Measurements from ENCODE around the gene FBXW12. TPM values are rescaled to one million over a fixed set of nuclear protein-coding genes. Genes with fewer than 3 reads are reported as not detected.

The FBXW12 gene
- total RNA-seq, 1 experiment from 2014 or later = not detected

DNA sequence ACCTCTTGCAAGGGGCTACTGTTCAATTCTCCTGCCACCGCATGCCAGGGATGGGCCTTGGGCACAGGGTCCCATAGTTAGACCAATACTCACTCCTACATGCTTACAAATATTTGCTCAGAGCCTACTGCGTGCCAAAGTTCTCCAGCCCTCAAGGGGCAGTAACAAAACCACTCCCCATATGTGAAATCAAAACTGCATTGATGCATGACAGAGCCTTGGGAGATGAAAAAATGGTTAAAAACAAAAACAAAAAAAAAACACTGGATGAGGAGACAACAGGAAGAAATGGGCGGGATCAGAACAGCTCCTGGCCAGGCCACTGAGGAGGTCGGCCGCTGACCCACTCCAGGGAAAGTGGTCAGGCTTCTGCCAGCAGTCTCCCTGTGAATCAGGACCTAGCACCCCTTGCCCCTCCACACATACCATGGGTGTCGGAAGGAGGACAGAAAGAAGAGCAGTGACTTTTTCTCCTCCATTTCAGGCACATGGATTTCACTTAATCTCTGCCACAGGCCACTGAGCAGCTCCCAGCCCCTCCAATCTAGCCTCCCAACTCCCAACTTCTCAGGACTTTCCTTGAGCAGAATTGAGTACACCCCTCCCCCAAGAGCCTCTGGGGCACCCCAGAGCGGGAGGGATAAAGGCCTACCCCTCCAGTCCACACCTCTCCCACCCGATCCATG lies 55.1 kb downstream of the FBXW12 start:
- no peak for DNase-seq
- H4K20me1 ChIP-seq (ENCODE audit: low read length) = no peaks in the 10 kb centered on the region
- no peak overlapping the region for H3K27ac ChIP-seq (ENCODE audit: low read length)

DNA sequence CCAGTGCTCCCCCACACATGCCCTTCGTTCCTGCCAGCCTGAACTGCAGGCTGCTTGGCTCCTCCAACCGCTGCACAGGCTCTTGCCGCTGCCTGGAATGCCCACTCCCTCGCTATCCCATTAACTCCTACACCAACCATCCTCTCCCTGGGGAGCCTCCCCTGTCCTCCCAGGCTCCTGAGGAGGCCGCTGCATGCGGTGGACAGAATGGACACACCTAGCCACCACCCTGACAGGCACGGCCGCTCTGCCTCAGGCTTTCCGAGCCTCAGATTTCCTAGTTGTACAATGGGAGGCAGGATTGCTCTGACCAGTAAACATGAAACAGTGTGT lies 55.6 kb downstream of the FBXW12 start:
- Histone ChIP-seq H3K27ac (ENCODE audit: low read length) (no peak overlapping the region), H2AFZ (ENCODE audit: low read length) (no peak overlapping the region), H3K9ac (ENCODE audit: low read length) (no peak overlapping the region), H3K4me2 (ENCODE audit: low read length) (peak overlapping the region; percentile 98), H3K9me2 (replicated peaks; ENCODE audit: low read length) (no peaks in the 10 kb centered on the region), H3F3A (ENCODE audit: low read length, unreplicated experiment) (no peaks in the 10 kb centered on the region), H3K36me3 (ENCODE audit: low read depth, low read length) (no peaks in the 10 kb centered on the region; the same call in 1 of the 2 replicates), H3K27me3 (ENCODE audit: low read length) (no peaks in the 10 kb centered on the region), H4K20me1 (ENCODE audit: low read length) (no peaks in the 10 kb centered on the region), H3K4me3 (ENCODE audit: low read length) (no peak overlapping the region), H3K79me2 (ENCODE audit: low read length) (peaks cover 19% of the 10 kb centered on the region), H3K9me3 (ENCODE audit: low read length) (no peaks in the 10 kb centered on the region), H3K4me1 (ENCODE audit: insufficient read depth, low read length) (peaks cover 25% of the 10 kb centered on the region)
- ChIA-PET CTCF (no interaction called here), POLR2A (ENCODE audit: unreplicated experiment) (no interaction called here)
- no TSS peak for BruUV-seq (replicated peaks)
- intact Hi-C loops (cut with micrococcal nuclease) = no loop called here
- DNase-seq (no peak), ATAC-seq (no peak)
- TF ChIP-seq EZH2 (IDR thresholded peaks at IDR 0.05; ENCODE audit: low read length, unreplicated experiment) = no peak
- TF ChIP-seq, protein P1, sequence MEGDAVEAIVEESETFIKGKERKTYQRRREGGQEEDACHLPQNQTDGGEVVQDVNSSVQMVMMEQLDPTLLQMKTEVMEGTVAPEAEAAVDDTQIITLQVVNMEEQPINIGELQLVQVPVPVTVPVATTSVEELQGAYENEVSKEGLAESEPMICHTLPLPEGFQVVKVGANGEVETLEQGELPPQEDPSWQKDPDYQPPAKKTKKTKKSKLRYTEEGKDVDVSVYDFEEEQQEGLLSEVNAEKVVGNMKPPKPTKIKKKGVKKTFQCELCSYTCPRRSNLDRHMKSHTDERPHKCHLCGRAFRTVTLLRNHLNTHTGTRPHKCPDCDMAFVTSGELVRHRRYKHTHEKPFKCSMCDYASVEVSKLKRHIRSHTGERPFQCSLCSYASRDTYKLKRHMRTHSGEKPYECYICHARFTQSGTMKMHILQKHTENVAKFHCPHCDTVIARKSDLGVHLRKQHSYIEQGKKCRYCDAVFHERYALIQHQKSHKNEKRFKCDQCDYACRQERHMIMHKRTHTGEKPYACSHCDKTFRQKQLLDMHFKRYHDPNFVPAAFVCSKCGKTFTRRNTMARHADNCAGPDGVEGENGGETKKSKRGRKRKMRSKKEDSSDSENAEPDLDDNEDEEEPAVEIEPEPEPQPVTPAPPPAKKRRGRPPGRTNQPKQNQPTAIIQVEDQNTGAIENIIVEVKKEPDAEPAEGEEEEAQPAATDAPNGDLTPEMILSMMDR (conservative IDR thresholded peaks at IDR 0.05; ENCODE audit: low read depth, low read length) = no peak
- no peak for TF ChIP-seq EZH2phosphoT487 (IDR thresholded peaks at IDR 0.05; ENCODE audit: borderline replicate concordance, low read length)

More for the DNA sequence above, 55.1 kb downstream of the FBXW12 start:
- BruUV-seq (replicated peaks) = no TSS peak
- no peak overlapping the region for H3K9ac ChIP-seq (ENCODE audit: low read length)
- H3K4me3 ChIP-seq (ENCODE audit: low read length) = no peak overlapping the region
- CTCF ChIA-PET = interaction anchor here (1.1 kb wide), 1 partner anchor 9 kb away, joined by 5 read pairs; no protein-coding TSS in a partner anchor
- peaks cover 19% of the 10 kb centered on the region for H3K79me2 ChIP-seq (ENCODE audit: low read length)
- H2AFZ ChIP-seq (ENCODE audit: low read length) = no peak overlapping the region
- H3F3A ChIP-seq (ENCODE audit: low read length, unreplicated experiment) = no peaks in the 10 kb centered on the region
- no peaks in the 10 kb centered on the region; the same call in 1 of the 2 replicates for H3K36me3 ChIP-seq (ENCODE audit: low read depth, low read length)
- POLR2A ChIA-PET (ENCODE audit: unreplicated experiment) = no interaction called here
- TF ChIP-seq EZH2 (IDR thresholded peaks at IDR 0.05; ENCODE audit: low read length, unreplicated experiment) (no peak), EZH2phosphoT487 (IDR thresholded peaks at IDR 0.05; ENCODE audit: borderline replicate concordance, low read length) (no peak)
- TF ChIP-seq, protein P1 (conservative IDR thresholded peaks at IDR 0.05; ENCODE audit: low read depth, low read length) = no peak
- no peaks in the 10 kb centered on the region for H3K9me2 ChIP-seq (replicated peaks; ENCODE audit: low read length)
- ATAC-seq = no peak
- H3K9me3 ChIP-seq (ENCODE audit: low read length) = no peaks in the 10 kb centered on the region
- intact Hi-C loops (cut with micrococcal nuclease) = no loop called here
- 0 out of 2 replicates have a peak overlapping the region, but pooled peaks have one; percentile 15 for H3K4me2 ChIP-seq (ENCODE audit: low read length)
- H3K27me3 ChIP-seq (ENCODE audit: low read length) = no peaks in the 10 kb centered on the region
- H3K4me1 ChIP-seq (ENCODE audit: insufficient read depth, low read length) = peaks cover 25% of the 10 kb centered on the region

DNA sequence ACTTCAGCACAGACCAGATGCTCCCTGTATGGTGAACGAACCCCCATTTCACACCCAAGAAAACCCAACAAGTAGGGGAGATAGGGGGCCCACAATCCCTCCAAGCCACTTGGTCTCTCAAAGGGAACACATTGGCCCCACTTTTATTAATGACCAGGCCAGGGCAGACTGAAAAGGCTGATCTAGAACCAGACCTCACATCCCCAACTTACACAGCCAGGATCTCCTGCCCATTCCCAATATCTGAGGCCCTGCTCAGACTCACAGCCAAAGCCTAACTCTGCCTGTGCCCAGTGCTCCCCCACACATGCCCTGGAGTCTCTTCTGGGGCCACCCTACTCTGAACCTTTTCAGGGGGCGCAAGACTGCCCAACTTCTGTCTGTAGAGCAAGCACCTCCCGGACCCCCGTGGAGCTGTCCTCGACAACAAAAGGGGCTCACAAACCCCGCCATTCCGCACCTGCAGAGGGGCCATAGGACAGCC lies 56.1 kb downstream of the FBXW12 start:
- Histone ChIP-seq H3K27me3 (ENCODE audit: low read length) (no peaks in the 10 kb centered on the region), H3K9me2 (replicated peaks; ENCODE audit: low read length) (no peaks in the 10 kb centered on the region), H2AFZ (ENCODE audit: low read length) (peak overlapping the region; percentile 47), H3K36me3 (ENCODE audit: low read depth, low read length) (peaks cover 2% of the 10 kb centered on the region; the same call in 1 of the 2 replicates), H3K9ac (ENCODE audit: low read length) (peak overlapping the region; percentile 14; the same call in 1 of the 2 replicates), H3K27ac (ENCODE audit: low read length) (no peak overlapping the region), H3K4me2 (ENCODE audit: low read length) (peak overlapping the region; percentile 98), H3K4me3 (ENCODE audit: low read length) (peak overlapping the region; percentile 83), H3K4me1 (ENCODE audit: insufficient read depth, low read length) (peaks cover 25% of the 10 kb centered on the region), H3F3A (ENCODE audit: low read length, unreplicated experiment) (no peaks in the 10 kb centered on the region), H3K9me3 (ENCODE audit: low read length) (no peaks in the 10 kb centered on the region), H4K20me1 (ENCODE audit: low read length) (no peaks in the 10 kb centered on the region), H3K79me2 (ENCODE audit: low read length) (peaks cover 19% of the 10 kb centered on the region)
- no peak for ATAC-seq
- DNase-seq = no peak
- ChIA-PET CTCF (interaction anchor here (0.6 to 0.9 kb wide), 2 partner anchors 27 to 154 kb away, joined by 3 to 4 read pairs; no protein-coding TSS in a partner anchor), POLR2A (ENCODE audit: unreplicated experiment) (interaction anchor here (0.6 kb wide), 1 partner anchor 12 kb away, joined by 4 read pairs; no protein-coding TSS in a partner anchor)
- TF ChIP-seq EZH2 (IDR thresholded peaks at IDR 0.05; ENCODE audit: low read length, unreplicated experiment) (no peak), EZH2phosphoT487 (IDR thresholded peaks at IDR 0.05; ENCODE audit: borderline replicate concordance, low read length) (no peak)
- intact Hi-C loops (cut with micrococcal nuclease) = no loop called here
- BruUV-seq (replicated peaks) = no TSS peak
